Bladder microvascular endothelial cell (primary cell): ENCODE data around the gene KRT24. TPM values are rescaled to one million over a fixed set of nuclear protein-coding genes. Genes with fewer than 3 reads are reported as not detected.

Source experiments
- total RNA-seq: library from RNA; depleted of rRNA; stranded (reverse); fragments of >200 nt; gene quantifications from 2 replicates; pipeline ENCODE4 v1.2.3, GENCODE V29; 2014

KRT24 gene
- not detected in 2 replicates for total RNA-seq

GRCh38 chr17:40703652-40704051 is at the start of gene KRT24:
Gene KRT24 (minus strand): TSS chr17:40703752. CDS start chr17:40703693, 59 bp downstream.

GRCh38 chr17:40664582-40665333 is 38.8 kb downstream of the KRT24 start, which contains the start of gene KRT222:
Gene KRT222 (minus strand): TSS chr17:40665177. CDS start chr17:40665099, 78 bp downstream.

Other genes starting within 250 kb of the KRT24 start
- gene TNS4, start 202.1 kb downstream of the KRT24 start, total RNA-seq = not detected in 2 replicates
- 0.06 and 0.16 TPM in 2 replicates for gene CCR7, start 138.3 kb downstream of the KRT24 start, total RNA-seq
- 53.4 and 85.9 TPM in 2 replicates for gene SMARCE1, start 55.9 kb downstream of the KRT24 start, total RNA-seq
- gene KRT222, start 38.6 kb downstream of the KRT24 start, total RNA-seq = under 0.01 and 0.06 TPM in 2 replicates
- not detected in 2 replicates for gene KRT25, start 51.6 kb upstream of the KRT24 start, total RNA-seq
- not detected in 2 replicates for gene KRT26, start 68.4 kb upstream of the KRT24 start, total RNA-seq
- gene KRT27, start 78.8 kb upstream of the KRT24 start, total RNA-seq = not detected in 2 replicates
- not detected in 2 replicates for gene KRT28, start 96.2 kb upstream of the KRT24 start, total RNA-seq
- gene KRT10, start 118.9 kb upstream of the KRT24 start, total RNA-seq = 3.0 and 4.9 TPM in 2 replicates
- not detected in 2 replicates for gene KRT12, start 163.5 kb upstream of the KRT24 start, total RNA-seq
- not detected in 2 replicates for gene KRT20, start 181.5 kb upstream of the KRT24 start, total RNA-seq
- 1.1 TPM in 1 of 2 replicates, not detected in the other for gene KRT23, start 233.9 kb upstream of the KRT24 start, total RNA-seq